ENCODE data around the gene MYBPHL.

- TF ChIP-seq CTCF (IDR thresholded peaks at IDR 0.05) = no peak
- TF ChIP-seq POLR2A (IDR thresholded peaks at IDR 0.05) = no peak
Observed at GRCh38 chr1:109327285-109327684, 20.5 kb upstream of the MYBPHL start.

Data from right lobe of liver (tissue), 4 donors.